Uterus (tissue), 2 donors: Measurements from ENCODE around the gene MYLIP.

ENCODE experiments used
- CTCF ChIP-seq, 4 experiments: fragments of 200-600 bp in 2 of 4; fragments of 450-650 bp in 2 of 4; sonication (generic) in 2 of 4; IDR thresholded peaks; one replicate each; pipeline ENCODE4 v1.5.1; 2016 to 2019; ENCODE audit warnings: antibody characterized with exemption in 4 of 4, mild to moderate bottlenecking in 2 of 4, moderate library complexity in 1 of 4
- POLR2A ChIP-seq, 2 donors: fragments of 450-650 bp; IDR thresholded peaks; one replicate each; pipeline ENCODE4 v1.6.1; 2016; ENCODE audit warnings: antibody characterized with exemption in 2 of 2, mild to moderate bottlenecking in 1 of 2, moderate library complexity in 1 of 2

GRCh38 chr6:16140607-16141006 lies 11.7 kb downstream of the MYLIP start:
- TF ChIP-seq CTCF (IDR thresholded peaks at IDR 0.05) (no peak), POLR2A (IDR thresholded peaks at IDR 0.05) (no peak)
